ENCODE results near the gene SORCS2.

DNA sequence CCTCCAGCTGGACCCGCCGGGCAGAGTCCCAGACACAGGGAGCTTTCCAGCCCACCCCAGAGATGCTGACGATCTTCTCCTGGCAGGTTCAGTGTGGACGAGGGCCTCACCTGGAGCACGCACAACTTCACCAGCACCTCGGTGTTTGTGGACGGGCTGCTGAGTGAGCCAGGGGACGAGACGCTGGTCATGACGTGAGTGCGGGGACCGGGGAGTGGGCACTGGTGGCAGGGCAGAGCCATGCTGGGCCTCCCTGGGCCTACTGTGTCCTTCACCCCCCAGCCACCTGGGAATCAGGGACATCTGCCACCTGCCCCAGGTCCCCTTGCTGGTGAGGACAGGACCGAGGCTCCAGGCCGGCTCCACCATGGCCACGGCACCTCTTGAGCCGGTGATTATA is 511.8 kb downstream of the SORCS2 start:
- TF ChIP-seq, protein P1, sequence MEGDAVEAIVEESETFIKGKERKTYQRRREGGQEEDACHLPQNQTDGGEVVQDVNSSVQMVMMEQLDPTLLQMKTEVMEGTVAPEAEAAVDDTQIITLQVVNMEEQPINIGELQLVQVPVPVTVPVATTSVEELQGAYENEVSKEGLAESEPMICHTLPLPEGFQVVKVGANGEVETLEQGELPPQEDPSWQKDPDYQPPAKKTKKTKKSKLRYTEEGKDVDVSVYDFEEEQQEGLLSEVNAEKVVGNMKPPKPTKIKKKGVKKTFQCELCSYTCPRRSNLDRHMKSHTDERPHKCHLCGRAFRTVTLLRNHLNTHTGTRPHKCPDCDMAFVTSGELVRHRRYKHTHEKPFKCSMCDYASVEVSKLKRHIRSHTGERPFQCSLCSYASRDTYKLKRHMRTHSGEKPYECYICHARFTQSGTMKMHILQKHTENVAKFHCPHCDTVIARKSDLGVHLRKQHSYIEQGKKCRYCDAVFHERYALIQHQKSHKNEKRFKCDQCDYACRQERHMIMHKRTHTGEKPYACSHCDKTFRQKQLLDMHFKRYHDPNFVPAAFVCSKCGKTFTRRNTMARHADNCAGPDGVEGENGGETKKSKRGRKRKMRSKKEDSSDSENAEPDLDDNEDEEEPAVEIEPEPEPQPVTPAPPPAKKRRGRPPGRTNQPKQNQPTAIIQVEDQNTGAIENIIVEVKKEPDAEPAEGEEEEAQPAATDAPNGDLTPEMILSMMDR (IDR thresholded peaks at IDR 0.05): no peak
- TF ChIP-seq POLR2A (IDR thresholded peaks at IDR 0.05): no peak

Measured in uterus (tissue), 2 donors.